A172 (cell line): Measurements from ENCODE around the gene F12. TPM values are rescaled to one million over a fixed set of nuclear protein-coding genes. Genes with fewer than 3 reads are reported as not detected.
"Not testable (repeated sequence)": the region's sequence is repeated elsewhere in the genome, so short reads cannot be mapped to it uniquely, and the experiment has no call there.

Experiments used
- DNase-seq: peaks from one replicate; pipeline ENCODE4 v3.0.0-alpha.2; 2015; ENCODE audit warnings: low spot score
- total RNA-seq: library from RNA; depleted of rRNA; stranded (reverse); fragments of >200 nt; shearing (Covaris generic); gene quantifications from 2 replicates; pipeline ENCODE4 v1.2.3, GENCODE V29; 2014

F12 gene
- total RNA-seq, 1 experiment from 2014 or later, result 11.3 TPM

- DNase-seq, result no peak
These were observed 39.5 kb downstream of the F12 start for GRCh38 chr5:177369645-177370440.

- no peak for DNase-seq
These were observed 40.3 kb downstream of the F12 start for GRCh38 chr5:177368869-177369644.

- DNase-seq, result no peak
These were observed 41.1 kb downstream of the F12 start for GRCh38 chr5:177367981-177368868.

- no peak for DNase-seq
These were observed 42.0 kb downstream of the F12 start for GRCh38 chr5:177367323-177367848.

GRCh38 chr5:177366528-177367322 lies 42.6 kb downstream of the F12 start:
- no peak for DNase-seq

- DNase-seq, result no peak
These were observed 43.4 kb downstream of the F12 start for GRCh38 chr5:177365845-177366527.

- DNase-seq, result no peak
These were observed 45.0 kb downstream of the F12 start for GRCh38 chr5:177364159-177364962.

- DNase-seq, result no peak
These were observed 45.8 kb downstream of the F12 start for GRCh38 chr5:177363565-177363964.

GRCh38 chr5:177362610-177363507 lies 46.5 kb downstream of the F12 start:
- no peak for DNase-seq

GRCh38 chr5:177362292-177362609 lies 47.1 kb downstream of the F12 start:
- no peak for DNase-seq

- no peak for DNase-seq
These were observed 47.7 kb downstream of the F12 start for GRCh38 chr5:177361418-177362291.

GRCh38 chr5:177360740-177361139 lies 48.6 kb downstream of the F12 start:
- not testable (repeated sequence) for DNase-seq

GRCh38 chr5:177359860-177360259 lies 49.5 kb downstream of the F12 start:
- DNase-seq, result no peak

GRCh38 chr5:177359451-177359851 lies 49.9 kb downstream of the F12 start:
- no peak for DNase-seq

- no peak for DNase-seq
These were observed 51.0 kb downstream of the F12 start for GRCh38 chr5:177358370-177358819.

GRCh38 chr5:177357459-177358351 lies 51.7 kb downstream of the F12 start, which contains the start of gene RGS14:
Gene RGS14, plus strand, starts transcription at chr5:177357924. Its CDS starts 101 bp downstream, at chr5:177358025.
- peak; percentile 70 for DNase-seq
